H1 (cell line): Measurements from ENCODE around the gene CFB. TPM values are rescaled to one million over a fixed set of nuclear protein-coding genes. Genes with fewer than 3 reads are reported as not detected.
"Not testable (repeated sequence)": the region's sequence is repeated elsewhere in the genome, so short reads cannot be mapped to it uniquely, and the experiment has no call there.

Experiments
- CTCF ChIA-PET: fragments of 300-600 bp; sonication (Branson Sonifier 250); formaldehyde crosslinking; loops from one replicate; lab custom pipeline; 2021; ENCODE audit not compliant: partially characterized antibody; lab: Charles Lee
- POLR2A ChIA-PET: fragments of 300-600 bp; sonication (Branson Sonifier 250); formaldehyde crosslinking; loops from one replicate; lab custom pipeline; 2021; ENCODE audit warnings: inconsistent platforms; ENCODE audit not compliant: partially characterized antibody; lab: Charles Lee
- DNase-seq, 2 experiments: peaks; one replicate each; pipeline versions ENCODE4 v3.0.0 to v3.0.0-alpha.2; 2010 to 2022; ENCODE audit warnings: low spot score in 2 of 2, low read depth in 1 of 2, mixed read lengths in 1 of 2
- FAIRE-seq: peaks from 2 replicates; lab custom pipeline; 2011; peaks lifted over from hg19 to GRCh38; lab: Jason Lieb, UNC
- H2AFZ ChIP-seq: 2 replicates; pipeline ENCODE4 v1.8.1; 2012; ENCODE audit warnings: low read length, inconsistent platforms
- H2AK5ac ChIP-seq: 2 replicates; pipeline ENCODE4 v1.6.1; 2013; ENCODE audit warnings: low read depth, low read length
- H2BK120ac ChIP-seq: replicated peaks from 2 replicates; pipeline ENCODE3; 2013; ENCODE audit warnings: low read depth, low read length, inconsistent platforms
- H2BK12ac ChIP-seq: 2 replicates; pipeline ENCODE4 v1.6.1; 2013; ENCODE audit warnings: low read depth, low read length
- H2BK15ac ChIP-seq: 2 replicates; pipeline ENCODE4 v1.6.1; 2013; ENCODE audit warnings: low read length
- H2BK20ac ChIP-seq: 2 replicates; pipeline ENCODE4 v1.6.1; 2013; ENCODE audit warnings: low read length
- H2BK5ac ChIP-seq: 2 replicates; pipeline ENCODE4 v1.6.1; 2013; ENCODE audit warnings: low read depth, low read length
- H3K14ac ChIP-seq: 2 replicates; pipeline ENCODE4 v1.6.1; 2013; ENCODE audit warnings: inconsistent platforms; ENCODE audit not compliant: insufficient read length
- H3K18ac ChIP-seq: 2 replicates; pipeline ENCODE4 v1.6.1; 2013; ENCODE audit warnings: low read length; ENCODE audit errors: extremely low read depth
- H3K23ac ChIP-seq: 2 replicates; pipeline ENCODE4 v1.6.1; 2013; ENCODE audit warnings: inconsistent platforms; ENCODE audit not compliant: insufficient read length
- H3K23me2 ChIP-seq: 2 replicates; pipeline ENCODE4 v1.6.1; 2013; ENCODE audit warnings: low read depth, low read length
- H3K27ac ChIP-seq: 2 replicates; pipeline ENCODE4 v1.6.1; 2011; ENCODE audit warnings: low read depth, low read length, inconsistent platforms
- H3K27me3 ChIP-seq, 4 experiments: replicated peaks in 1 of 4; 1 replicate in 1 of 4; 2 replicates in 3 of 4; pipeline versions ENCODE4 v1.6.1 to v1.8.1; 2011 to 2013; ENCODE audit warnings: low read length in 3 of 4, mild to moderate bottlenecking in 3 of 4, inconsistent platforms in 2 of 4, mixed read lengths in 2 of 4, moderate library complexity in 1 of 4; ENCODE audit not compliant: control insufficient read depth in 3 of 4, insufficient read depth in 3 of 4; ENCODE audit errors: extremely low read depth in 1 of 4
- H3K36me3 ChIP-seq, 4 experiments: 2 replicates each; pipeline versions ENCODE4 v1.6.1 to v1.8.1; 2011 to 2013; ENCODE audit warnings: mild to moderate bottlenecking in 4 of 4, low read length in 3 of 4, moderate library complexity in 2 of 4, control low read depth in 1 of 4, inconsistent platforms in 1 of 4; ENCODE audit not compliant: insufficient read depth in 4 of 4, control insufficient read depth in 2 of 4
- H3K4ac ChIP-seq: replicated peaks from 2 replicates; pipeline ENCODE3; 2013; ENCODE audit warnings: low read length, low read depth, mixed read lengths, inconsistent platforms; ENCODE audit not compliant: insufficient read length
- H3K4me1 ChIP-seq, 4 experiments: replicated peaks in 1 of 4; 1 replicate in 1 of 4; 2 replicates in 3 of 4; pipeline versions ENCODE4 v1.6.1 to v1.8.1; 2011 to 2013; ENCODE audit warnings: low read length in 3 of 4, inconsistent platforms in 2 of 4, mixed read lengths in 1 of 4; ENCODE audit not compliant: insufficient read depth in 4 of 4, control insufficient read depth in 3 of 4
- H3K4me2 ChIP-seq, 2 experiments: 2 replicates each; pipeline versions ENCODE4 v1.6.1 to v1.8.1; 2011 to 2013; ENCODE audit warnings: low read depth in 2 of 2, low read length in 2 of 2, control low read depth in 1 of 2, inconsistent platforms in 1 of 2, mild to moderate bottlenecking in 1 of 2; ENCODE audit not compliant: insufficient read depth in 1 of 2
- H3K4me3 ChIP-seq, 4 experiments: fragments of 200-600, 300-600 bp in 1 of 4; sonication (generic), shearing (Covaris generic), sonication (Bioruptor Twin) in 1 of 4; 2 replicates each; pipeline versions ENCODE4 v1.5.1 to v1.8.1; 2011 to 2016; ENCODE audit warnings: low read length in 4 of 4, low read depth in 3 of 4, control low read depth in 2 of 4, inconsistent platforms in 2 of 4, mild to moderate bottlenecking in 2 of 4, mixed read lengths in 1 of 4, moderate library complexity in 1 of 4; ENCODE audit not compliant: insufficient read depth in 2 of 4; ENCODE audit errors: extremely low read depth in 1 of 4
- H3K56ac ChIP-seq: replicated peaks from 2 replicates; pipeline ENCODE3; 2013; ENCODE audit warnings: low read depth, mild to moderate bottlenecking, mixed read lengths, low read length, inconsistent platforms; ENCODE audit not compliant: insufficient read length
- H3K79me1 ChIP-seq: 2 replicates; pipeline ENCODE4 v1.6.1; 2013; ENCODE audit warnings: low read depth, low read length, control low read depth
- H3K79me2 ChIP-seq, 2 experiments: 2 replicates each; pipeline versions ENCODE4 v1.6.1 to v1.8.1; 2012 to 2013; ENCODE audit warnings: low read length in 2 of 2, mild to moderate bottlenecking in 2 of 2, inconsistent platforms in 1 of 2; ENCODE audit not compliant: insufficient read depth in 2 of 2, control insufficient read depth in 1 of 2
- H3K9ac ChIP-seq, 4 experiments: replicated peaks in 1 of 4; 1 replicate in 1 of 4; 2 replicates in 3 of 4; pipeline versions ENCODE4 v1.6.1 to v1.8.1; 2011 to 2013; ENCODE audit warnings: low read depth in 3 of 4, low read length in 3 of 4, control low read depth in 2 of 4, mild to moderate bottlenecking in 2 of 4, moderate library complexity in 2 of 4, inconsistent platforms in 1 of 4; ENCODE audit errors: extremely low read depth in 1 of 4
- H3K9me3 ChIP-seq, 2 experiments: 2 replicates each; pipeline versions ENCODE4 v1.6.1 to v1.8.1; 2012 to 2013; ENCODE audit warnings: mild to moderate bottlenecking in 2 of 2, moderate library complexity in 2 of 2, control low read depth in 1 of 2, inconsistent platforms in 1 of 2, low read depth in 1 of 2, low read length in 1 of 2, mixed read lengths in 1 of 2; ENCODE audit not compliant: insufficient read depth in 2 of 2
- H4K20me1 ChIP-seq, 2 experiments: replicated peaks in 1 of 2; 2 replicates each; pipeline versions ENCODE3 to v1.8.1; 2011 to 2013; ENCODE audit warnings: inconsistent platforms in 2 of 2, low read length in 2 of 2, mild to moderate bottlenecking in 1 of 2; ENCODE audit not compliant: insufficient read depth in 2 of 2, control insufficient read depth in 1 of 2
- H4K5ac ChIP-seq: 2 replicates; pipeline ENCODE4 v1.6.1; 2013; ENCODE audit warnings: low read length, low read depth, mixed read lengths, inconsistent platforms; ENCODE audit not compliant: insufficient read length
- H4K8ac ChIP-seq: 2 replicates; pipeline ENCODE4 v1.8.0; 2013; ENCODE audit warnings: mild to moderate bottlenecking, moderate library complexity, low read length, inconsistent platforms; ENCODE audit not compliant: insufficient read depth; ENCODE audit errors: extremely low read depth
- H4K91ac ChIP-seq: replicated peaks from 2 replicates; pipeline ENCODE3; 2013; ENCODE audit warnings: low read length, mixed read lengths, inconsistent platforms; ENCODE audit not compliant: insufficient read length
- WGBS, 2 experiments: shearing (Covaris generic) in 1 of 2; methylation state at CpG; one replicate each; pipeline versions ENCODE4 v1.1.6 to v1.1.7; 2013 to 2015; ENCODE audit warnings: low lambda C conversion rate in 2 of 2, mixed read lengths in 2 of 2, inconsistent platforms in 1 of 2, low coverage in 1 of 2, missing lambda C conversion rate in 1 of 2; ENCODE audit not compliant: insufficient replicate concordance in 2 of 2, insufficient coverage in 1 of 2, insufficient read length in 1 of 2; ENCODE audit errors: extremely low coverage in 1 of 2, missing lambda C conversion rate in 1 of 2; 5-methylcytosine and 5-hydroxymethylcytosine counted together
- polyA plus RNA-seq, 7 experiments: library from polyadenylated mRNA; depleted of rRNA in 3 of 7; stranded (reverse) in 5 of 7; unstranded in 2 of 7; fragments of >200 nt in 5 of 7; fragments of 200-250 nt in 2 of 7; gene quantifications; 1 replicate in 5 of 7; 2 replicates in 1 of 7; 4 replicates in 1 of 7; pipeline versions ENCODE4 v1.2.1 to v1.2.3, GENCODE V29; 2011 to 2013; ENCODE audit warnings: missing spikeins in 2 of 7, mixed read lengths in 2 of 7
- total RNA-seq: library from RNA; stranded (reverse); fragmentation: NEBNext Ultra II Directional; extraction: Animal tissue kit (Norgen Biotek cat#: 25700); gene quantifications from 2 replicates; pipeline ENCODE4 v1.2.1, GENCODE V29; 2021

The CFB gene
- total and polyA plus RNA-seq, 2 of the 8 experiments (the other 6 are each of a cell fraction or from before 2014, with no cell fraction given): 0.09 TPM; not detected in 1

DNA sequence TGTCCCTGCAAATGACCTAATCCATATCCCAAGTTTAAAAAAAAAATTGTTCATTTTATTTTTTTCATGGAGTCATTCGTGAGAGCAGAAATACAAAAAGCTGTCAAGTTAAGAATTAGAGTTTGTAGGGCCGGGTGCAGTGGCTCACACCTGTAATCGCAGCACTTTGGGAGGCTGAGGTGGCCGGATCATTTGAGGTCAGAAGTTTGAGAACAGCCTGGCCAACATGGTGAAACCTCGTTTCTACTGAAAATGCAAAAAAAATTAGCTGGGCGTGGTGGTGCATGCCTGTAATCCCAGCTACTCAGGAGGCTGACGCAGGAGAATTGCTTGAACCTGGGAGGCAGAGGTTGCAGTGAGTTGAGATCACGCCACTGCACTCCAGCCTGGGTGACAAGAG, 39.2 kb upstream of the CFB start:
- POLR2A ChIA-PET: interaction anchor here (0.6 to 2.8 kb wide), 9 partner anchors 9 to 349 kb away, joined by 3 to 10 read pairs (median 5); partner anchors contain the start of gene EHMT2

More for the DNA sequence above, 39.2 kb upstream of the CFB start:
- H4K5ac ChIP-seq, H4K8ac ChIP-seq, H3K4ac ChIP-seq, H3K23ac ChIP-seq, H4K20me1 ChIP-seq, H2BK120ac ChIP-seq, H3K9me3 ChIP-seq, H3K27me3 ChIP-seq, DNase-seq, H3K27ac ChIP-seq, H3K79me1 ChIP-seq, H3K36me3 ChIP-seq, H2BK5ac ChIP-seq, H3K79me2 ChIP-seq, H2BK15ac ChIP-seq, H3K56ac ChIP-seq, H2BK12ac ChIP-seq, H2BK20ac ChIP-seq, H3K9ac ChIP-seq, H3K18ac ChIP-seq, FAIRE-seq, H3K14ac ChIP-seq, H2AFZ ChIP-seq, H4K91ac ChIP-seq, H3K23me2 ChIP-seq, H2AK5ac ChIP-seq, H3K4me3 ChIP-seq: not testable (repeated sequence)
- Histone ChIP-seq H3K4me2 (peak overlapping the region in 1 of 2 experiments; percentile 58; a peak in 3 of 4 replicates), H3K4me1 (peaks cover 0 to 11% (median 5%) of the 10 kb centered on the region in 4 experiments; a peak in 5 of 7 replicates)
- CTCF ChIA-PET: interaction anchor here (0.6 to 1.9 kb wide), 6 partner anchors 9 to 46 kb away, joined by 3 to 10 read pairs (median 5); no protein-coding TSS in a partner anchor
- WGBS, 2 experiments: 75% methylated on average over 8 of the region's 8 CpGs; no CpG with 5 or more reads in 1 of the 2 experiments
